Spleen (tissue), 11 donors: ENCODE data around the gene TM9SF2. TPM values are rescaled to one million over a fixed set of nuclear protein-coding genes. Genes with fewer than 3 reads are reported as not detected.
A peak's percentile ranks its signal among the peaks of the same experiment; 100 is the strongest.

Experiments
- DNase-seq: peaks from one replicate; pipeline ENCODE4 v3.0.0-alpha.2; 2020
- H3K27ac ChIP-seq, 8 donors: fragments of 200-600 bp; sonication (generic) in 7 of 8; 1 replicate in 4 of 8; 2 replicates in 4 of 8; pipeline versions ENCODE4 v1.5.0 to v1.8.0; 2016 to 2021; ENCODE audit warnings: inconsistent platforms in 4 of 8, mild to moderate bottlenecking in 4 of 8, moderate library complexity in 1 of 8
- H3K27me3 ChIP-seq, 7 donors: fragments of 200-600 bp; sonication (generic) in 6 of 7; replicated peaks in 1 of 7; 1 replicate in 4 of 7; 2 replicates in 3 of 7; pipeline versions ENCODE4 v1.5.0 to v1.8.0; 2016 to 2021; ENCODE audit warnings: inconsistent platforms in 3 of 7, mild to moderate bottlenecking in 1 of 7
- H3K36me3 ChIP-seq, 6 donors: fragments of 200-600 bp; sonication (generic) in 5 of 6; 1 replicate in 4 of 6; 2 replicates in 2 of 6; pipeline versions ENCODE4 v1.5.0 to v1.8.0; 2016 to 2021; ENCODE audit warnings: inconsistent platforms in 2 of 6
- H3K4me1 ChIP-seq, 6 donors: fragments of 200-600 bp; sonication (generic) in 5 of 6; 1 replicate in 3 of 6; 2 replicates in 3 of 6; pipeline versions ENCODE4 v1.5.0 to v1.8.0; 2016 to 2021; ENCODE audit warnings: inconsistent platforms in 3 of 6
- H3K4me3 ChIP-seq, 8 donors: fragments of 200-600 bp; sonication (generic) in 7 of 8; 1 replicate in 4 of 8; 2 replicates in 4 of 8; pipeline versions ENCODE4 v1.5.0 to v1.8.0; 2016 to 2021; ENCODE audit warnings: inconsistent platforms in 4 of 8, mild to moderate bottlenecking in 4 of 8, moderate library complexity in 2 of 8
- H3K9me3 ChIP-seq, 8 donors: fragments of 200-600 bp; sonication (generic) in 7 of 8; 1 replicate in 4 of 8; 2 replicates in 4 of 8; pipeline versions ENCODE4 v1.5.0 to v1.8.0; 2016 to 2021; ENCODE audit warnings: inconsistent platforms in 4 of 8
- POLR2A ChIP-seq, 3 donors: fragments of 450-650 bp; IDR thresholded peaks; one replicate each; pipeline ENCODE4 v1.5.1; 2017; ENCODE audit warnings: antibody characterized with exemption in 3 of 3, mild to moderate bottlenecking in 1 of 3
- POLR2AphosphoS5 ChIP-seq, 3 donors: sonication (generic); formaldehyde crosslinking; IDR thresholded peaks; one replicate each; pipeline ENCODE4 v1.5.1; 2017; ENCODE audit warnings: antibody characterized with exemption in 3 of 3
- WGBS, 5 donors: extraction: QIAGEN DNeasy Blood & Tissue Kit in 3 of 5; methylation state at CpG; one replicate each; pipeline versions ENCODE4 v1.1.5 to v1.1.7; 2013 to 2018; 5-methylcytosine and 5-hydroxymethylcytosine counted together
- intact Hi-C: fragments of 100-400 bp; cut with DNase I; formaldehyde crosslinking; loops from one replicate; pipeline ENCODE4 v1.15.0; 2023; ENCODE audit warnings: low total_unique reads
- polyA plus RNA-seq, 3 donors: library from polyadenylated mRNA; stranded (reverse); fragments of 200-250 nt; gene quantifications; one replicate each; pipeline ENCODE4 v1.2.1, GENCODE V29; 2013
- total RNA-seq, 7 donors: library from RNA; depleted of rRNA in 3 of 7; stranded (reverse); fragments of >200 nt in 3 of 7; fragmentation: NEBNext Ultra II Directional in 4 of 7; extraction: Animal tissue kit (Norgen Biotek cat#: 25700) in 4 of 7; gene quantifications; one replicate each; pipeline versions ENCODE4 v1.1.0 to v1.2.1, GENCODE V29; 2016 to 2021
- TF ChIP-seq, protein P1 (sequence below), 11 experiments: fragments of 200-600 bp in 7 of 11; fragments of 450-650 bp in 4 of 11; sonication (generic) in 4 of 11; IDR thresholded peaks in 8 of 11; conservative IDR thresholded peaks in 3 of 11; 1 replicate in 7 of 11; 2 replicates in 4 of 11; pipeline versions ENCODE4 v1.4.0 to v1.8.0; 2016 to 2021; ENCODE audit warnings: antibody characterized with exemption in 11 of 11, inconsistent platforms in 4 of 11, mild to moderate bottlenecking in 1 of 11
- donor health status: healthy with polysubstance abuse.
- donor health status: DM: no; HTN: no; CAD: no; lungs with moderate emphysema.
- donor health status: DM: no; HTN: no; CAD: no.
- donor health status: Bipolar disorder and iron deficiency.
- donor health status: healthy.
- donor health status: DM: no; HTN: no; CAD: no.
- donor health status: DM: yes; HTN: yes; CAD: no.

Gene TM9SF2
- total and polyA plus RNA-seq, 10 donors = 28.8 to 134 (median 93.7) TPM

DNA sequence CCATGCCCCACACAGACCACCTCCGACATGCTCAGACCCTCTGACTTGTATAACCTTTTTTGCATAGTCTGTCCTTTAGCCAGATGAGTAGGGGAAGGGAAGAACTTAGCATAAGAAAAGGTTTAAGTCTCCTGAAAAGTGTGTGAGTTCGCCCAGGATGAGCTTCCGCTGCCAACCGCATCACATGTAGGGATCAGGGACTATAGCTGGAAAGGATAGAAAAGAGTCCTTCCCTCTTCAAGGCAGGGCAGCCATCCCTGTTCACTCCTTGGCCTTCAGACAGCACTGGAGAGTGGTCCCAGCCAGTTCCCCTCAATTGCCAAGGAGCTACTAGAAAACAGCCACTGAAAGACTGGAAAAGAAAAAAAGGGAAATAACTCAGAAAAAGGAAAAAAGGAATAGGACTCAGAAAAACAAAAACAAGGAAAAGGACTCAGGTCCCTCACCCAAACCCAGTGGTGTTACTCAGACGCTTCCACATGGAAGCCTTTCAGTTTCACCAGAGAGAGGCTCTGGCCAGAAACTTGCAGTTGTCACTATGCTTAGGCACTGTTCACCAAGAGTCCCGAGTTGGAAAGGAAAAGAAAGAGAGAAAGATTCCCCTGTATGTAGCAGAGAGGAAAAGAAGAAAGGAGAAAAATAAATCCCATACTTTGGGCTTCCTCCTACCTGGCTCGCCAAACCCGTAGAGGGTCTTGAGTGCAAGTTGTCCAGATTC, 5.6 kb upstream of the TM9SF2 start:
- intact Hi-C loops = no loop called here
- Histone ChIP-seq H3K27ac (peak overlapping the region; percentile 82 to 98 (median 92)), H3K4me3 (peak overlapping the region; percentile 41 to 76 (median 47)), H3K36me3 (no peaks in the 10 kb centered on the region), H3K9me3 (no peaks in the 10 kb centered on the region), H3K4me1 (peaks cover 23 to 65% (median 52%) of the 10 kb centered on the region in 6 donors), H3K27me3 (no peaks in the 10 kb centered on the region)
- 64 to 79% (median 73%) methylated on average over 8 of the region's 8 CpGs for WGBS, 5 donors
- TF ChIP-seq, protein P1, sequence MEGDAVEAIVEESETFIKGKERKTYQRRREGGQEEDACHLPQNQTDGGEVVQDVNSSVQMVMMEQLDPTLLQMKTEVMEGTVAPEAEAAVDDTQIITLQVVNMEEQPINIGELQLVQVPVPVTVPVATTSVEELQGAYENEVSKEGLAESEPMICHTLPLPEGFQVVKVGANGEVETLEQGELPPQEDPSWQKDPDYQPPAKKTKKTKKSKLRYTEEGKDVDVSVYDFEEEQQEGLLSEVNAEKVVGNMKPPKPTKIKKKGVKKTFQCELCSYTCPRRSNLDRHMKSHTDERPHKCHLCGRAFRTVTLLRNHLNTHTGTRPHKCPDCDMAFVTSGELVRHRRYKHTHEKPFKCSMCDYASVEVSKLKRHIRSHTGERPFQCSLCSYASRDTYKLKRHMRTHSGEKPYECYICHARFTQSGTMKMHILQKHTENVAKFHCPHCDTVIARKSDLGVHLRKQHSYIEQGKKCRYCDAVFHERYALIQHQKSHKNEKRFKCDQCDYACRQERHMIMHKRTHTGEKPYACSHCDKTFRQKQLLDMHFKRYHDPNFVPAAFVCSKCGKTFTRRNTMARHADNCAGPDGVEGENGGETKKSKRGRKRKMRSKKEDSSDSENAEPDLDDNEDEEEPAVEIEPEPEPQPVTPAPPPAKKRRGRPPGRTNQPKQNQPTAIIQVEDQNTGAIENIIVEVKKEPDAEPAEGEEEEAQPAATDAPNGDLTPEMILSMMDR (IDR thresholded peaks at IDR 0.05 in 8 of 11, conservative IDR thresholded peaks at IDR 0.05 in 3 of 11) = no peak
- TF ChIP-seq POLR2AphosphoS5 (IDR thresholded peaks at IDR 0.05) (no peak), POLR2A (IDR thresholded peaks at IDR 0.05) (no peak)
- no peak for DNase-seq

DNA sequence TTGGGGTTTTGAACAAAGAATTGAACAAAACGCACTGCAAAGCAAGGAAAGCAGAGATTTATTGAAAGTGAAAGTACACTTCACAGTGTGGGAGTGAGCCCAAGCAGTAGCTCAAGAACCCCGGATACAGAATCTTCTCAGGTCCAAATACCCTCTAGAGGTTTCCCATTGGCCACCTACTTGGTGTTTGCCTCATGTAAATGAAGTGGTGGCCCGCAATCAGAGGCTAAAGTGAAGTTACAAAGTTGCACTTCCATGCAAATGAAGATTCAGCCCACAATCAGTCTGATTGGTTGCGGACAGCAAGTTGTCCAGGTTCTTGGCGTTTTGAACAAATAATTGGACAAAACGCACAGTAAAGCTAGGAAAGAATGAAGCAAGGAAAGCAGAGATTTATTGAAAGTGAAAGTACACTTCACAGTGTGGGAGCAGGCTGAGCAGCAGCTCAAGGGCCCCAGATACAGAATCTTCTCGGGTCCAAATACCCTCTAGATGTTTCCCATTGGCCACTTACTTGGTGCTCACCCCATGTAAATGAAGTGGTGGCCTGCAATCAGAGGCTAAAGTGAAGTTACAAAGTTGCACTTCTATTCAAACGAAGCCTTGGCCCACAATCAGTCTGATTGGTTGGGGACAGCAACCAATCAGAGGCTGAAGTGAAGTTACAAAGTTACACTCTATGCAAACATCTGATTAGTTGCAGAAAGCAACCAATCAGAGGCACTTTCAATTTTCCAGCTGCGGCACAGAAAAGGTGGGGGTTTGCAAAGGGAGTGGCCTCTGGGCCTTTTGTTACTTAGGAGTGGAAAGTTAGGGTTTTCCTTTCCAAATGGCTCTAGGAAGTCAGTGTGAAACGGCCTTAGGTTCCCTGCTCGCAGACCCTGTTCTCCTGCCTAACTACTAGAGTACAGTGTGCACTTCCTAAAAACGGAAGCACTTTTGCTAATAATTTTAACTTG, 4.8 kb upstream of the TM9SF2 start:
- peak overlapping the region; percentile 82 to 98 (median 92) for H3K27ac ChIP-seq
- no peaks in the 10 kb centered on the region for H3K36me3 ChIP-seq
- 23 to 36% (median 29%) methylated on average over 12 of the region's 12 CpGs for WGBS, 5 donors
- TF ChIP-seq POLR2AphosphoS5 (IDR thresholded peaks at IDR 0.05) = peak in 1 of 3 donors; percentile 57
- TF ChIP-seq, protein P1 (IDR thresholded peaks at IDR 0.05 in 8 of 11, conservative IDR thresholded peaks at IDR 0.05 in 3 of 11) = no peak
- TF ChIP-seq POLR2A (IDR thresholded peaks at IDR 0.05) = peak in 1 of 3 donors; percentile 1
- peak; percentile 84 for DNase-seq
- peaks cover 23 to 69% (median 55%) of the 10 kb centered on the region in 6 donors for H3K4me1 ChIP-seq
- no peaks in the 10 kb centered on the region for H3K27me3 ChIP-seq
- H3K4me3 ChIP-seq = peak overlapping the region; percentile 41 to 76 (median 47)
- H3K9me3 ChIP-seq = no peaks in the 10 kb centered on the region
- intact Hi-C loops = no loop called here

DNA sequence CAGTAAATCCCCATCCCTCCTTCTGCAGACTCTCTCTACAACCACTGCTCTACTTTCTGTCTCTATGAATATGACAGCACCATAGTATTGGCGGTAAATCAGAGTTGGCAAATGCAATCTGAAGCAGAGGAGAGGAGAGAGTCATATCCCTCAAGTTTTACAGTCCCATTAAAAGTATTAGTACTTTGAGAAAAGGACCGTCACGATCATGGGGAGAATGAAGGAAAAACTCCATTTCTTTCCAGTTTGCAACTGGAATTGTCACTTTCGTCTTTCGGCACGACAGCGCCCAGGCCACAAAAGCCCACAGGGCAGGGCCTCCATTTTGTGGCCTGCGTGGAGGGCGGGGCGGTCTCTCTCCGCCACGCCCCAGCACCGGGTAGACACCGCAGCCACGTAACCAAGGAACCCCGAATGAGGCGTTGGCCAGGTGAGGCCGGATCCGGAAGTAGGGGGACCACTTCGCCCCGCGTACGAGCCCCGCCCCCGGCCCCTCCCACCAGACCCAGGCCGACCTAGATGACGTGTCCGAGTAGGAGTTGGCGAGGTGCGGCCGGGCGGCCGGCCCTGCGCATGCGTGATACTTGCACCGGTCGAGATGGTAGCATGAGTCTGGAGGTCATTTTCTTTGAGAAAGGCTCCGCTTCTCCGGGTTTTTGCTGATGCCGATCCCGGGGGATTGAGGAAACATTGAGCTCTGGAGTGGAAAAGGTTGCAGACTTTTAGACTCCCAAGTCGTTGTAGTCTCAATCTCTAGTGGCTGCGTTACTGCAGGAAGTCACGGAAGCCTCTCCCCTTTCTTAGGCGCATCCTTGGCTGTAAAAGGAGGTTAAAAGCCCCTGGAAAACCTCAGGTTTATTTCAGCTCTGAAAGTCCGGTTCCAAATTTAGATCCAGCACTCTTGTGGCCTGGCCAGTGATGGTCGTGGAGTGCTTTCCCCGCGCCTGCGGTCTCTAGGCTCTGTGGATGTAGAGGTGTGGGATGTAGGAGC, 2.8 kb upstream of the TM9SF2 start:
- peak overlapping the region; percentile 24 to 71 (median 43) for H3K4me3 ChIP-seq

More for the DNA sequence above, 2.8 kb upstream of the TM9SF2 start:
- H3K4me1 ChIP-seq = peaks cover 34 to 86% (median 69%) of the 10 kb centered on the region in 6 donors
- peak overlapping the region; percentile 82 to 98 (median 93) for H3K27ac ChIP-seq
- no peaks in the 10 kb centered on the region for H3K36me3 ChIP-seq
- H3K27me3 ChIP-seq = no peaks in the 10 kb centered on the region
- intact Hi-C loops = no loop called here
- no peak for TF ChIP-seq POLR2A (IDR thresholded peaks at IDR 0.05)
- TF ChIP-seq, protein P1 (IDR thresholded peaks at IDR 0.05 in 8 of 11, conservative IDR thresholded peaks at IDR 0.05 in 3 of 11) = peak in 2 of 11 experiments; percentile 5 to 31
- TF ChIP-seq POLR2AphosphoS5 (IDR thresholded peaks at IDR 0.05) = peak; percentile 88 to 89 (median 89)
- peak; percentile 98 for DNase-seq
- WGBS, 5 donors = 6 to 13% (median 6%) methylated on average over 27 to 50 of the region's 50 CpGs
- H3K9me3 ChIP-seq = no peaks in the 10 kb centered on the region
